ENCODE data around the gene PLD4.

PLD4 gene

DNA sequence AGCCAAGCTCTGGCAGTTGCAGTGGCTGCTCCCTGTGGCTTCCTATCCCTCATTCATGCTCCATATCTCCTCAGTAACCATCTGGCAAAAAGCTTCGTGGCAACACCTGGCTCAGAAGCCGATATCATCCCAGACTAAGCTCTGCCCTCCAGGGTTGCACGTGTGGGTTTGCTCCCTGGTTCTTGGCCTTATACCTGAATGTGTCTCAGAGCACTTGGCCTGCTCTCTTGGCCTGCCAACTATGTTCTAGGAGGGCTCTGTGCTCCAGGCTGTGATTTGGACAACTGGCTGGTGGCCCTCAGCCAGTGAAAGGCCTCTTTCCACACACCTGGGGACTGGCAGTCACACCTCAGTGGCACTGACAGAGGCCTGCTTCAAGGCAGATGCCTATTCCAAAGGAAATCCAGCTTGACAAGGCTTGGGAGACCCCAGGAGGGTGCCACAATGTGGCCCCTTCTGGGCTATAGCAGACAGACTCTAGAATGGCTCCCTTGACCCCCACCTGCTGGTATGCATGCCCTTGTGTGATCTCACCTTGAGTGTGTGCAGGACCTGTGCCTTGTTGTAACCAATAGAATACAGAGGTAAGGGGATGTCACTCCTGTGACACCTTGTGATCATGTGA lies 10.5 kb downstream of the PLD4 start:
- Histone ChIP-seq H3K27me3 (peaks cover 0 to 32% (median 6%) of the 10 kb centered on the region in 11 experiments; a peak in 13 of 22 replicates), H3K9me3 (replicated peaks in 1 of 11) (no peaks in the 10 kb centered on the region), H3K36me3 (no peaks in the 10 kb centered on the region; a peak in 1 of 22 replicates), H3K4me3 (no peak overlapping the region), H3K9ac (no peak overlapping the region), H3K4me2 (peak overlapping the region in 8 of 11 experiments; percentile 3 to 61 (median 52); a peak in 11 of 22 replicates), H3K27ac (no peak overlapping the region), H3K4me1 (peaks cover 0 to 65% (median 46%) of the 10 kb centered on the region in 10 experiments; a peak in 18 of 20 replicates), H4K20me1 (peaks cover 0 to 13% (median 0%) of the 10 kb centered on the region in 11 experiments; a peak in 3 of 22 replicates)
- TF ChIP-seq Cebpa-rat (IDR thresholded peaks at IDR 0.05): no peak

DNA sequence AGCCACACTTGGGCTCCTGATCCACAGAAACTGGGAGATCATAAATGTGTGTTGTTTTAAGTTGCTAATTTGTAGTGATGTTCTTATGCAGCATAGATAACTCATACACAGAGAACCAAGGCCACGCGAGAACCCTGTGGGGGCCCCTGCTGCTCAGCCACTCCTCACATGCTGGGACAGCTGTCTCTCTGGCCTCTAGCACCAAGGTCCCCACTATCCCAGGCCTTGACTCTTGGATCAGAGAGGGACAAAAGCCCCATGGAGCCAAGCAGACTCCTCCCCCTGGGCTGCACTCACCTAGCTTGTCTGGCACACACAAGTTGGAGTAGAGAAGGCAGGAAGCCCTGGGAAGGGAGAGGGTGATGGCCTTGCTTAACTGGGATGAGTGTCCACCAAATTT lies 11.3 kb downstream of the PLD4 start:
- H3K4me3 ChIP-seq: no peak overlapping the region
- peaks cover 0 to 5% (median 0%) of the 10 kb centered on the region in 11 experiments; a peak in 3 of 22 replicates for H4K20me1 ChIP-seq
- H3K4me1 ChIP-seq: peaks cover 0 to 59% (median 42%) of the 10 kb centered on the region in 10 experiments; a peak in 18 of 20 replicates
- H3K27me3 ChIP-seq: peaks cover 0 to 33% (median 6%) of the 10 kb centered on the region in 11 experiments; a peak in 13 of 22 replicates
- no peaks in the 10 kb centered on the region for H3K9me3 ChIP-seq (replicated peaks in 1 of 11)
- H3K36me3 ChIP-seq: no peaks in the 10 kb centered on the region
- no peak overlapping the region for H3K27ac ChIP-seq
- peak overlapping the region in 1 of 11 experiments; percentile 44; a peak in 1 of 22 replicates for H3K9ac ChIP-seq
- no peak for TF ChIP-seq Cebpa-rat (IDR thresholded peaks at IDR 0.05)
- H3K4me2 ChIP-seq: peak overlapping the region in 9 of 11 experiments; percentile 39 to 62 (median 54); a peak in 17 of 22 replicates

DNA sequence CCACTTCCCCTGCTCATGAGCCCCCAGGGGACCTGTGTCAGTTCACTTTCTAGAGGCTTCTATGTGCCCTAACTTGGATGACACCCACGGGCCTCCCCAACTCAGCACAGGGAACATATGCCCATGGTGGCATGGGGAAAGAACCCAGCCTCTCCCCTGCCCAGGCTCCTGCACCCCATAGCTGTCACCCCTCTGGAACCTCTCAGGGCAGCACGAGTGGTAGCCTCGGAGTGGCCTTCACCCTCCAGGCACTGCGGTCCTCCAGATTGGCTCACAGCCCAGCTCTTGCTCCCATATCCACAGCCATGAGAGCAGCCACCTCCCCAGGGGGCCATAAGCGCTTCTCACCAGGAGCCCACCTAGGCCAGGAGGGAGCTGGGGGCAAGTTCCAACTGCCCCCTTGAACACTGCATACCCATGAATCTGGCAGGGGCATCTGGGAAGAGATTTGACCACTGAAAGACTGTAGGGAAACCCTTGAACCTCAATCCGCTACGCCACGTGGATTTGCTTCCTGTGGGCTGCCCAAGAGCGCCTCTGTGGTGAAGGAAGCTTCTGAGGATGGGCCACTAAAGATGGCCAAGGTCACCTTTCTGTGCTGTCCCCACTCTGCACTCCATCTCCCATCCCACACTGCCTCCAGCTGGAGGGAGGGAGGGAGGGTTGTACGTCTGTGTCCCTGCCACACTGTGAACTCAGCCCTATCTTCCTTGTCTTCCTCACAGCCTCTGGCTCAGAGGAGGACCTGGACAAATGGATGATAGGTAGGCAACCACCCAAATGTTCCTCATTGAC lies 11.9 kb downstream of the PLD4 start:
- Histone ChIP-seq H3K9ac (peak overlapping the region in 1 of 11 experiments; percentile 44; a peak in 1 of 22 replicates), H3K4me2 (peak overlapping the region in 10 of 11 experiments; percentile 10 to 62 (median 54); a peak in 18 of 22 replicates), H4K20me1 (peaks cover 0 to 4% (median 0%) of the 10 kb centered on the region in 11 experiments; a peak in 2 of 22 replicates), H3K4me1 (peaks cover 0 to 53% (median 36%) of the 10 kb centered on the region in 10 experiments; a peak in 18 of 20 replicates), H3K27ac (no peak overlapping the region), H3K9me3 (replicated peaks in 1 of 11) (no peaks in the 10 kb centered on the region), H3K4me3 (no peak overlapping the region), H3K36me3 (no peaks in the 10 kb centered on the region), H3K27me3 (peaks cover 0 to 31% (median 6%) of the 10 kb centered on the region in 11 experiments; a peak in 13 of 22 replicates)
- no peak for TF ChIP-seq Cebpa-rat (IDR thresholded peaks at IDR 0.05)

DNA sequence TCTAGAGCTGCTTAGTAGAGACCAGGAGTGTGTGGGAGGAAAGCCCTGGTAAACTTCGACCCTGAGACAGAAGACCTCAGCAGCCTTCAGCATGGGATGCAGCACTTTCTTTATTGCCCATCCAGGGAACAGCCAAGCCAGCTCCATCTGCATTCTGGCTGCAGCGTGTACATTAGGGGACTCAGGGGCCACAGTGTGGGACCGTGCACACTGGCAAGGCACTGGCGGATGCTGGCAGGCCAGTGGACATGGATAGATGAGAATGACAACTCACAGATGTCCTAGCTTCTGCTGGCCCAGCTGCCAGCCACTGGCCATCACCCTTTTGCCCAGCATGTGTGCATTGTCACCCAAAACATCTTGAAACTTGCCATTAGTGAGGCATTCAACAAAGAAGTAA lies 12.5 kb downstream of the PLD4 start:
- Histone ChIP-seq H3K9ac (no peak overlapping the region), H3K4me1 (peaks cover 0 to 47% (median 30%) of the 10 kb centered on the region in 10 experiments; a peak in 18 of 20 replicates), H3K4me3 (no peak overlapping the region), H3K36me3 (no peaks in the 10 kb centered on the region; a peak in 1 of 22 replicates), H3K27ac (no peak overlapping the region), H3K27me3 (peaks cover 0 to 27% (median 6%) of the 10 kb centered on the region in 11 experiments; a peak in 13 of 22 replicates), H3K9me3 (replicated peaks in 1 of 11) (no peaks in the 10 kb centered on the region), H3K4me2 (peak overlapping the region in 8 of 11 experiments; percentile 2 to 53 (median 20); a peak in 5 of 22 replicates), H4K20me1 (peaks cover 0 to 4% (median 0%) of the 10 kb centered on the region in 11 experiments; a peak in 2 of 22 replicates)
- TF ChIP-seq Cebpa-rat (IDR thresholded peaks at IDR 0.05): no peak

DNA sequence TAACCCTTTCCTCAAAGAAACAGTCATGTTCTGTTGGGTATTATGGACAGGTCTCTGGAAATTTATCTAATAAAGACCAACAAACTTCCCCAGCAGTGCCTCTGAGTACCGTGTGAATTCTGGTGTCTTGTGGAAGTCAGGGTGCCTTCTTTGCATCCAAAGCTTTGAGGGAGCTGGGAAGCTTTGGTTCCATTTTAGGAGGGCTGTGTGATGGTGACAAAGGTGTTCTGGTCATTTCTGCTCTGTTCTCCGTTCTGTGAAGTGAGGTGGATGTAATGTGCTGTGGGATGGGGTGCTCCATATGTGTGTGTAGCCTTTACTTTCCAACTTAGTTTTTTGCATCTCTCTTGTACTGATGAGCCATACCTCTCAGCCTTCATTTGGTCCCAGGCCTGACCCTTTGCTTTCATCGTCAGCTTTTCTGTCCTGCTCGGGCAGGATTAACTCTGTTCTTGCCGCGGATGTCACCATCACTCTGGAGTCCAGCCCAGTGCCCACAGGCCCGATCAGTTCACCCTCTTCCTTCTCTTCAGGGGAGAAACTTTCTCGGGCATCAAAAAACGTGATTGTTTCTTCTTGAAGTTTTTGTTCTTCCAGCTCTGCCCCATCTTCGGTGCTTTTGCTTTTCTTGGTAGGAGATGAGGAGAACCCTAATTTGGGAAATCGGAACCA lies 13.2 kb downstream of the PLD4 start:
- Histone ChIP-seq H4K20me1 (peaks cover 0 to 4% (median 0%) of the 10 kb centered on the region in 11 experiments; a peak in 2 of 22 replicates), H3K27me3 (peaks cover 0 to 23% (median 6%) of the 10 kb centered on the region in 11 experiments; a peak in 13 of 22 replicates), H3K4me2 (peak overlapping the region in 7 of 11 experiments; percentile 2 to 53 (median 19); a peak in 5 of 22 replicates)

DNA sequence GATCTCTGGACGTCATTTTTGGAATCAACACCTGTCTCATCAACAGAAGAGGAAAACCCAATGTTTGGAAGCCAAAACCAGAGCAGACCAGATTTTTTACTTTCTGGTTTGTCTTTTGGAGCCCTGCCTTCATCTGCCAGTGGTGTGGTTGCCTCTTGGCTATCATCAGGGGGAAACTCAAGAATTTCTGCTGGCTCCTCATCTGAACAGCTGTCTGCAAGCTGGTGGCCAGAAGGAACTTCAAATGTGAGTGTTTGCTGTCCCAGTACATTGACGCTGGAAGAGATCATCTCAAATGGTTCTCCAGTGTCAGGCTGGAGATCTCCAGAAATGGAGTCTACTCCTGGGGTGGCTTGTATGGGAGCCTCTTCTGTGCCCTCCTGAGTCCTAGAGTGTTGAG lies 13.8 kb downstream of the PLD4 start:
- Histone ChIP-seq H3K9ac (no peak overlapping the region), H3K9me3 (replicated peaks in 1 of 11) (no peaks in the 10 kb centered on the region), H3K4me1 (peaks cover 0 to 38% (median 21%) of the 10 kb centered on the region in 10 experiments; a peak in 17 of 20 replicates), H3K27me3 (peaks cover 0 to 23% (median 6%) of the 10 kb centered on the region in 11 experiments; a peak in 13 of 22 replicates), H3K27ac (no peak overlapping the region), H3K4me3 (no peak overlapping the region), H4K20me1 (peaks cover 0 to 4% (median 0%) of the 10 kb centered on the region in 11 experiments; a peak in 2 of 22 replicates), H3K4me2 (no peak overlapping the region), H3K36me3 (no peaks in the 10 kb centered on the region; a peak in 1 of 22 replicates)
- no peak for TF ChIP-seq Cebpa-rat (IDR thresholded peaks at IDR 0.05)

More for the DNA sequence above, 13.2 kb downstream of the PLD4 start:
- no peak overlapping the region for H3K27ac ChIP-seq
- no peaks in the 10 kb centered on the region for H3K9me3 ChIP-seq (replicated peaks in 1 of 11)
- no peaks in the 10 kb centered on the region; a peak in 1 of 22 replicates for H3K36me3 ChIP-seq
- H3K4me1 ChIP-seq: peaks cover 0 to 40% (median 23%) of the 10 kb centered on the region in 10 experiments; a peak in 18 of 20 replicates
- H3K4me3 ChIP-seq: no peak overlapping the region
- TF ChIP-seq Cebpa-rat (IDR thresholded peaks at IDR 0.05): no peak
- H3K9ac ChIP-seq: no peak overlapping the region

DNA sequence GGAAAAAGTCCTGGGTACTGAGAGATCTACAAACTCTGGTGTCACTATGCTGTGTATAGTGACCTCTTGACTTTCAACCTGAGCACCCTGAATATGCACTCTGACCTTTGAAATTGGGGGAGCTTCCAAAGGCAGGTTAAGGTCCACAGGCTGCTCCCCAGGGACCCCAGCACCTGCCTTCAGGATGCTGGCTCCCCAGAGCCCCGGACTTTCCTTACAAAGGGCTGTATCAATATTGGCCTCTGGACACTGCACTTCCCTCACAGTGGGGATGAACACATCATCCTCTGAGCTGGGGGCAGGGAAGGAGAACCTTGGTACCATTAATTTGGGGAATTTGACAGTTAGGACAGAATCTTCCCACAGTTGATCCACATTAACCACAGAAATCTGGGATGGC lies 14.3 kb downstream of the PLD4 start:
- Histone ChIP-seq H3K4me2 (no peak overlapping the region), H3K27me3 (peaks cover 0 to 23% (median 6%) of the 10 kb centered on the region in 11 experiments; a peak in 13 of 22 replicates), H3K9ac (no peak overlapping the region), H3K27ac (no peak overlapping the region), H3K4me1 (peaks cover 0 to 38% (median 21%) of the 10 kb centered on the region in 10 experiments; a peak in 17 of 20 replicates), H3K36me3 (no peaks in the 10 kb centered on the region; a peak in 1 of 22 replicates), H4K20me1 (peaks cover 0 to 4% (median 0%) of the 10 kb centered on the region in 11 experiments; a peak in 2 of 22 replicates), H3K4me3 (no peak overlapping the region), H3K9me3 (replicated peaks in 1 of 11) (no peaks in the 10 kb centered on the region)
- no peak for TF ChIP-seq Cebpa-rat (IDR thresholded peaks at IDR 0.05)

All from BLaER1 treated with 17β-estradiol and CSF1 and Interleukin-3, amounts not matched to agents 10 nM and 100 nM (cell line).